ENCODE measurements around the gene RCSD1.
"Not testable (repeated sequence)": the region's sequence is repeated elsewhere in the genome, so short reads cannot be mapped to it uniquely, and the experiment has no call there.

RCSD1 gene

DNA sequence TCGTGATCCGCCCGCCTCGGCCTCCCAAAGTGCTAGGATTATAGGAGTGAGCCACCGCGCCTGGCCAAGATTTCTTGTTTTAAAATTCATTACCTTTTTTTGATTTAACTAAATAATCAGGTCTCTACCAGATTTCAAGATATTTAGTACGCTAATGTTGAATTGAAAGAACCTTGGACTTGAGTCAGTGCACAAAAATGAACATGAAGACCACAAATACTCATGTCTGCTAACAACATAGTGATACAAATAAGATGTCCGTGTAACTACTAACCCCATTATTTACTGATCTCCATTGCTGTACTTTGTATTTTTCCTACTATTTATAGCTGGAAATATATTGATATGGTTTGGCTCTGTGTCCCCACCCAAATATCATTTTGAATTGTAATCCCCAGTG is 108.1 kb downstream of the RCSD1 start:
- TF ChIP-seq, protein P1, sequence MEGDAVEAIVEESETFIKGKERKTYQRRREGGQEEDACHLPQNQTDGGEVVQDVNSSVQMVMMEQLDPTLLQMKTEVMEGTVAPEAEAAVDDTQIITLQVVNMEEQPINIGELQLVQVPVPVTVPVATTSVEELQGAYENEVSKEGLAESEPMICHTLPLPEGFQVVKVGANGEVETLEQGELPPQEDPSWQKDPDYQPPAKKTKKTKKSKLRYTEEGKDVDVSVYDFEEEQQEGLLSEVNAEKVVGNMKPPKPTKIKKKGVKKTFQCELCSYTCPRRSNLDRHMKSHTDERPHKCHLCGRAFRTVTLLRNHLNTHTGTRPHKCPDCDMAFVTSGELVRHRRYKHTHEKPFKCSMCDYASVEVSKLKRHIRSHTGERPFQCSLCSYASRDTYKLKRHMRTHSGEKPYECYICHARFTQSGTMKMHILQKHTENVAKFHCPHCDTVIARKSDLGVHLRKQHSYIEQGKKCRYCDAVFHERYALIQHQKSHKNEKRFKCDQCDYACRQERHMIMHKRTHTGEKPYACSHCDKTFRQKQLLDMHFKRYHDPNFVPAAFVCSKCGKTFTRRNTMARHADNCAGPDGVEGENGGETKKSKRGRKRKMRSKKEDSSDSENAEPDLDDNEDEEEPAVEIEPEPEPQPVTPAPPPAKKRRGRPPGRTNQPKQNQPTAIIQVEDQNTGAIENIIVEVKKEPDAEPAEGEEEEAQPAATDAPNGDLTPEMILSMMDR (conservative IDR thresholded peaks at IDR 0.05; ENCODE audit: low read depth): no peak
- DNase-seq (ENCODE audit: low spot score): no peak
- CTCF ChIA-PET: no interaction called here
- H3K27ac ChIP-seq: no peak overlapping the region
- POLR2A ChIA-PET (ENCODE audit: low non-redundant PET): no interaction called here

DNA sequence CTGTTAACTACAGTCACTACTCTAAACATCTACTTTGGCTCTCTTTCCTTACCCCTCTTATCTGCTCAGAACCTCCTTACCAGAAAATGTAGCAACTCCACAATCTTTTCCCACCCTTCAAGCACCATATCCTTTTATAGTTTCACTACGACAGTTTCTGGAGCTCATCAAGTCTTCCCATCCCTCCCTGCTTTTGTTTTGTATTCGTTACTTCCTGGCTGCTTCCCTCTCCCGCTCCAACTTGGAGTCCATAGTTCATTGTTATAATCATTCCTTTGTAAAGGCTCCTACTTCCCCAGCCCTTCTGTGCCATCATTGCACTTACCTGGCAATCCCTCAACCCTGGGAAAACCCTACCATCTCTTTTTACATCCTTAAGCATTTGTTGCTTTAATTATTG is 109.7 kb downstream of the RCSD1 start:
- TF ChIP-seq, protein P1 (conservative IDR thresholded peaks at IDR 0.05; ENCODE audit: low read depth): no peak
- POLR2A ChIA-PET (ENCODE audit: low non-redundant PET): no interaction called here
- CTCF ChIA-PET: no interaction called here
- DNase-seq (ENCODE audit: low spot score): no peak
- H3K27ac ChIP-seq: no peak overlapping the region

DNA sequence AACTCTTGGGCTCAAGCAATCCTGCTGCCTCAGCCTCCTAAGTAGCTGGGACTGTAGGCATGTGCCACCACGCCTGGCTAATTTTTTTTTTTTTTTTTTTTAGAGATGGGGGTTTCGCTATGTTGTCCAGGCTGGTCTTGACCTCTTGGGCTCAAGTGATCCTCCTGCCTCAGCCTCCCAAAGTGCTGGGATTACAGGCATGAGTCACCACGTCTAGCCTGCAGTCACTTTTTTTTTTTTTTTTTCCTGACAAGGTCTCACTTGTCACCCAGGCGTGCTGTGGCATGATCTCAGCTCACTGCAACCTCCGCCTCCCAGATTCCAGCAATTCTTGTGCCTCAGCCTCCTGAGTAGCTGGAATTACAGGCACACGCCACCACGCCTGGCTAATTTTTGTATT is 111.1 kb downstream of the RCSD1 start:
- POLR2A ChIA-PET (ENCODE audit: low non-redundant PET); CTCF ChIA-PET; DNase-seq (ENCODE audit: low spot score): not testable (repeated sequence)
- H3K27ac ChIP-seq: peak overlapping the region; percentile 43

DNA sequence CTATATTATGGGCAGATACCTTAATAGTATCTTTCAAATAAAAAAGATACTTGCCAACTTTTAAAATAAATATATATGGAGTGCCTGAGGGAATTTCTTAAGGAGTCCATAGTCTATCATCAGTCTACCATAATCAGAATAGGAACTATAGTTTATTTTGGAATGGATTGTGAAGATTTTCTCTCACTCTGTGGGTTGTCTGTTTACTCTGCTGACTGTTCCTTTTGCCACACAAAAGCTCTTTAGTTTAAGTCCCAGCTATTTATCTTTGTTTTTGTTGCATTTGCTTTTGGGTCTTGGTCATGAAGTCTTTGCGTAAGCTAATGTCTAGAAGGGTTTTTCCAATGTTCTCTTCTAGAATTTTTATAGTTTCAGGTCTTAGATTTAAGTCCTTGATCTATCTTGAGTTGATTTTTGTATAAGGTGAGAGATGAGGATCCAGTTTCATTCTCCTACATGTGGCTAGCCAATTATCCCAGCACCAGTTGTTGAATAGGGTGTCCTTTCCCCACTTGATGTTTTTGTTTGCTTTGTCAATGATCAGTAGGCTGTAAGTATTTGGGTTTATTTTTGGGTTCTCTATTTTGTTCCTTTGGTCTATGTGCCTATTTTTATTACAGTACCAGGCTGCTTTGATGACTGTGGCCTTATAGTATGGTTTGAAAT is 112.5 kb downstream of the RCSD1 start:
- CTCF ChIA-PET: interaction anchor here (0.6 kb wide), 1 partner anchor 343 kb away, joined by 3 read pairs; no protein-coding TSS in a partner anchor
- H3K27ac ChIP-seq; POLR2A ChIA-PET (ENCODE audit: low non-redundant PET); DNase-seq (ENCODE audit: low spot score): not testable (repeated sequence)

DNA sequence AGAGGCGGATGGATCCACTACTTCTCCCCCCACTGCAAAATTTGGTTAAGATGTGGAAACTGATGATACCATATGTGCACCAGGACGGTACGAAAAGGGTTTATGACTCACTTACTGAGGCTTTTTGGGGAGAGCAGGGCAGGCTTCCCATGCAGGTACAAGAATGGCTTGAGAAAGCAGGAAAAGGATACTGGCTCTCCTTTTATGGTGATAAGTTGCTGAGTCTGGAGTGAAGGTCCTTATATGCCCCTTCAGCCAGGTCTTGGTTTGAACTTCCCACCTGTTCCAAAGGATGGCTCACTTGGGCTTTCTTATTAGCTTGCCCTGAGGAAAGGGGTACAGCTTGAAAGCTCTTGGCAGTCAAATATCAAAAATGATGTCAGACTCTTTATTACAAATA is 114.9 kb downstream of the RCSD1 start:
- TF ChIP-seq, protein P1 (conservative IDR thresholded peaks at IDR 0.05; ENCODE audit: low read depth): no peak
- POLR2A ChIA-PET (ENCODE audit: low non-redundant PET): no interaction called here
- no peak for DNase-seq (ENCODE audit: low spot score)
- no peak overlapping the region for H3K27ac ChIP-seq
- CTCF ChIA-PET: no interaction called here

DNA sequence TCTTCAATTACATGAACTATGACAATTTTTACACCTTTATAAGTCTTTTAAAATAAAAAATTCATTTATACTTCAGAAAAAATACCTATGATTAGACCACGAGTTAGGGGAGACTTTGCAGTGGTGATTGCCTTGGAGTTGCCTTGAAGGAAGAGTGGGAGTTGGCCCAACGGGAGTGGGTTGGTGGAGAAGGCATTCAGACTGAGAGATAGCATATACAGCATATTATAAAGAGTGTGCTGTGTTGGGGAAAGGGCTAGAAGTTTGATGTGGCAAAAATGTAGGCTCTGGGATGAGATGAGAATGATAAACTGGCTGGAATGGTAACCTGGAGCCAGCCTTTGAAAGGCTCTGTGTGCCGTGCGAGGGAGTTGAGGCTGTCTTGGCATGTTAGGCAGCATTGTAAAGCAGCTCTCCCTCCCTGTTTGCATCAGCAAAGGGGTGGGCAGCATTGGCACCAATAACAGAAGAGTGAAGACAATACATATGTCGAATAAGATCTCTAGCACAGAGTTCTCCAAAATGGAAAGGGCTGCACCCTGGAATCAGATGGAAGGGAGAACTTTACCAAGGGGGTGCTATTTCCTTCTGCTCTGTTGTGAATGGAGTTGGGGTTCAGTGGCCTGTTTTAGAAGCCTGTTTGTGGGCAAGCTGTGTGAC is 116.1 kb downstream of the RCSD1 start:
- no peak overlapping the region for H3K27ac ChIP-seq

DNA sequence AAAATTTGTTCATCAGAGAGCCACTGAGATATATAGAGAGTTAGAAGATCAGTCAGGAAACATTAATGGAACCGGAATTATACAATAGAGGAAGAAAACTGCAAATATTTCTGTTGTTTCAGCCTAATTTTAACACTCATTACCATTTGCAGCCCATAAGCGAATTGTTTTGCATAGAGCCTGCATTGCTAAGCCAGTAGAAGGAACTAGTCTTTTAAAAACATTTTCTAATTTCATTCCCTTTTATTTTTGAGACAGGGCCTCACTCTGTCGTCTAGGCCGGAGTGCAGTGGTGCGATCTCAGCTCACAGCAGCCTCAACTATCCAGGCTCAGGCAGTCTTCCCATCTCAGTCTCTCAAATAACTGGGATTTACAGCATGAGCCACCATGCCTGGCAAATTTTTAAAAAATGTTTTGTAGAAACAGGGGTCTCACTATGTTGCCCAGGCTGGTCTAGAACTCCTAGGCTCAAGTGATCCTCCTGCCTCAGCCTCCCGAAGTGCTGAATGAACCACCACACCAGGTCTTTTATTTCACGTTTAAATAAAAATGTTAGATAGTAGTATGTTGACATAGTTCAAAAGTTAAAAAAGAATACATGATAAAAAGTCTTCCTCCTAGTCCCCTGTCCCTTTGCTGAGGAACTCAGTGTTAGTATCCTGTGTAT is 117.1 kb downstream of the RCSD1 start:
- TF ChIP-seq, protein P1 (conservative IDR thresholded peaks at IDR 0.05; ENCODE audit: low read depth): no peak
- no peak for DNase-seq (ENCODE audit: low spot score)
- POLR2A ChIA-PET (ENCODE audit: low non-redundant PET): no interaction called here
- H3K27ac ChIP-seq: 0 out of 2 replicates have a peak overlapping the region, but pooled peaks have one; percentile 31
- CTCF ChIA-PET: no interaction called here

More for the DNA sequence above, 116.1 kb downstream of the RCSD1 start:
- ChIA-PET POLR2A (ENCODE audit: low non-redundant PET) (no interaction called here), CTCF (no interaction called here)
- no peak for DNase-seq (ENCODE audit: low spot score)
- TF ChIP-seq, protein P1 (conservative IDR thresholded peaks at IDR 0.05; ENCODE audit: low read depth): no peak
